Thymus (tissue), 11 donors: Measurements from ENCODE around the gene CMIP. TPM values are rescaled to one million over a fixed set of nuclear protein-coding genes. Genes with fewer than 3 reads are reported as not detected.

Experiments
- DNase-seq, 9 donors: peaks; one replicate each; pipeline ENCODE4 v3.0.0-alpha.2; 2013; ENCODE audit warnings: low spot score in 9 of 9, low read depth in 6 of 9, missing footprints in 1 of 9
- H3K27ac ChIP-seq, 2 donors: one replicate each; pipeline ENCODE4 v1.5.1; 2013; ENCODE audit warnings: control low read depth in 1 of 2, low read depth in 1 of 2, low read length in 1 of 2, mild to moderate bottlenecking in 1 of 2, moderate library complexity in 1 of 2
- H3K27me3 ChIP-seq, 2 donors: one replicate each; pipeline ENCODE4 v1.5.1; 2013; ENCODE audit warnings: low read length in 1 of 2; ENCODE audit not compliant: control insufficient read depth in 2 of 2, insufficient read depth in 1 of 2
- H3K36me3 ChIP-seq, 2 donors: one replicate each; pipeline ENCODE4 v1.5.1; 2013; ENCODE audit warnings: low read length in 1 of 2, mild to moderate bottlenecking in 1 of 2, moderate library complexity in 1 of 2; ENCODE audit not compliant: control insufficient read depth in 2 of 2, insufficient read depth in 2 of 2
- H3K4me1 ChIP-seq, 2 donors: one replicate each; pipeline ENCODE4 v1.5.1; 2013; ENCODE audit warnings: low read length in 2 of 2; ENCODE audit not compliant: control insufficient read depth in 2 of 2, insufficient read depth in 2 of 2
- H3K4me3 ChIP-seq, 2 donors: one replicate each; pipeline ENCODE4 v1.5.1; 2013; ENCODE audit warnings: low read length in 2 of 2, control low read depth in 1 of 2, mild to moderate bottlenecking in 1 of 2
- H3K9me3 ChIP-seq, 2 donors: one replicate each; pipeline ENCODE4 v1.5.1; 2013; ENCODE audit warnings: low read length in 1 of 2, mild to moderate bottlenecking in 1 of 2; ENCODE audit not compliant: control insufficient read depth in 2 of 2, insufficient read depth in 1 of 2
- WGBS: extraction: QIAGEN DNeasy Blood & Tissue Kit; methylation state at CpG from one replicate; pipeline ENCODE4 v1.1.7; 2013; 5-methylcytosine and 5-hydroxymethylcytosine counted together
- polyA plus RNA-seq: library from polyadenylated mRNA; stranded (reverse); fragments of 200-250 nt; gene quantifications from one replicate; pipeline ENCODE4 v1.2.3, GENCODE V29; 2013
- total RNA-seq: library from RNA; stranded (reverse); fragments of 120-200 nt; gene quantifications from one replicate; pipeline ENCODE4 v1.2.4, GENCODE V29; 2013
- donor health status: healthy.

CMIP gene
- total and polyA plus RNA-seq, 2 donors = 5.2 to 19.4 TPM

GRCh38 chr16:81610936-81611335 is 166.3 kb downstream of the CMIP start:
- Histone ChIP-seq H3K4me1 (peaks cover 0 to 9% of the 10 kb centered on the region in 2 donors), H3K9me3 (no peaks in the 10 kb centered on the region), H3K27me3 (no peaks in the 10 kb centered on the region), H3K27ac (no peak overlapping the region), H3K36me3 (peaks cover 20 to 36% of the 10 kb centered on the region in 2 donors), H3K4me3 (no peak overlapping the region)
- 95% methylated on average over 10 of the region's 10 CpGs for WGBS
- DNase-seq = no peak

GRCh38 chr16:81611721-81612120 is 167.1 kb downstream of the CMIP start:
- Histone ChIP-seq H3K27ac (peak overlapping the region in 1 of 2 donors; percentile 47), H3K27me3 (no peaks in the 10 kb centered on the region), H3K36me3 (peaks cover 20 to 36% of the 10 kb centered on the region in 2 donors), H3K9me3 (no peaks in the 10 kb centered on the region), H3K4me3 (no peak overlapping the region), H3K4me1 (peaks cover 3 to 17% of the 10 kb centered on the region in 2 donors)
- 92% methylated on average over 6 of the region's 6 CpGs for WGBS
- DNase-seq = no peak

DNA sequence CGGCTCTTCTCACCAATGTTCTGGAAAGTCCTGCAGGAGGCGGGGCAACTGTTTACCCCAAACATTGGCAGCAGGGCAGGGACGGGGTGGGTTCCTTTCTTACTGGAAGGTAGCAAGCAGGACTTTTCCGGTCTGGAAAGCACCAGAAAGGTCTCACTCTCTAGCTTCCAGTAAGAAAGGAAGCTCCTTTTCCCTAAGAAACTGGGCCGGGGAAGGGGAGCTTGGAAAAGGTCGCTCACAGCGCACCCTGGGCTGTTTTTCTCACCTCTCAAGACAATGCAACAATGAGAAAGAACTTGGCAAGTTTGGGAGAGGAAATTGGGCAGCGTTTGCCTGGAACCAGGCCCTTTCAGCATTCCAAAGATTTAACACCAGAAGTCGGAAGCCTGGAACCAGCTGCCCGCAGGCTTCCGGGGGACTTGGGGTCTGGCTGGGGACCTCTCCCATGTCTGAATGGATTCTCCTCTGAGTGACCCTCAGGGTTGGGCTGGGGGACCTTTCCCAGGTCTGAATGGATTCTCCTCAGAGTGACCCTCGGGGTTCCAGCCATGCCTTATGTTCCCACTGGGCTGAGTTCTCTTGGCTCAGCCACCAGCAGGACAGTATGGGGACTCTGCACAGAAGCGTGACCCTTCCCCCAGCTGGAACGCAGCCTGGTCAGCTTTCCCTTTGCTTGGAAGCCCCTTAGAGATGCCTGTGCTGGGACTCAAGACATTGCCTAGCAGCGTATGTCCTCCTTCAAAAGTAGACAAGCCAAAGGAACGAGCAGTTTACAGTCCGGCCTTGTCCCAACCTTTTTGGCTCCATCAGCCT is 167.9 kb downstream of the CMIP start:
- H3K36me3 ChIP-seq = peaks cover 24 to 37% of the 10 kb centered on the region in 2 donors

GRCh38 chr16:81614171-81614570 is 169.6 kb downstream of the CMIP start:
- Histone ChIP-seq H3K4me1 (peaks cover 7 to 24% of the 10 kb centered on the region in 2 donors), H3K27ac (no peak overlapping the region), H3K27me3 (no peaks in the 10 kb centered on the region), H3K36me3 (peaks cover 24 to 39% of the 10 kb centered on the region in 2 donors), H3K4me3 (no peak overlapping the region), H3K9me3 (no peaks in the 10 kb centered on the region)
- DNase-seq = no peak
- WGBS = 99% methylated on average over 13 of the region's 13 CpGs

More for the DNA sequence above, 167.9 kb downstream of the CMIP start:
- no peaks in the 10 kb centered on the region for H3K9me3 ChIP-seq
- no peak for DNase-seq
- no peak overlapping the region for H3K4me3 ChIP-seq
- 91% methylated on average over 17 of the region's 17 CpGs for WGBS
- H3K4me1 ChIP-seq = peaks cover 7 to 24% of the 10 kb centered on the region in 2 donors
- H3K27ac ChIP-seq = peak overlapping the region in 1 of 2 donors; percentile 47
- no peaks in the 10 kb centered on the region for H3K27me3 ChIP-seq

- Histone ChIP-seq H3K4me1 (peaks cover 7 to 19% of the 10 kb centered on the region in 2 donors), H3K4me3 (no peak overlapping the region)
- WGBS = 98% methylated on average over 6 of the region's 6 CpGs
Measured at GRCh38 chr16:81614654-81615359, 170.2 kb downstream of the CMIP start.

DNA sequence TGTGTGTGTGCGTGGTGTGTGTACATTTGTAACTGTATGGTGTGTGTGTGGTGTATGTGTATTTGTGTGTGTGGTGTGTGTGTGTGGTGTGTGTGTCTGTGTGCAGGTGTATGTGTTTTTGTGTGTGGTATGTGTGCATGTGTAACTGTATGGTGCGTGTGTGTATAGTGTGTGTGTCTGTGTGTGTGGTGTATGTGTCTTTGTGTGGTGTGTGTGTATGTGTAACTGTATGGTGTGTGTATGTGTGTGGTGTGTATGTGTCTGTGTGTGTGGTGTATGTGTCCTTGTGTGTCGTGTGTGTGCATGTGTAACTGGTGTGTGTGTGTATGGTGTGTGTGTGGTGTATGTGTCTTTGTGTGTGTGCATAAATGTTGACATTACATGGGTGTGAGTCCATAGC is 170.8 kb downstream of the CMIP start:
- 98% methylated on average over 3 of the region's 3 CpGs for WGBS
- H3K4me3 ChIP-seq = no peak overlapping the region
- H3K4me1 ChIP-seq = peaks cover 7 to 18% of the 10 kb centered on the region in 2 donors
- H3K36me3 ChIP-seq = peaks cover 20 to 27% of the 10 kb centered on the region in 2 donors
- H3K9me3 ChIP-seq = no peaks in the 10 kb centered on the region
- H3K27me3 ChIP-seq = no peaks in the 10 kb centered on the region
- no peak for DNase-seq
- H3K27ac ChIP-seq = no peak overlapping the region

More at GRCh38 chr16:81614654-81615359, 170.2 kb downstream of the CMIP start:
- H3K27ac ChIP-seq = no peak overlapping the region
- H3K36me3 ChIP-seq = peaks cover 20 to 33% of the 10 kb centered on the region in 2 donors
- no peak for DNase-seq
- H3K27me3 ChIP-seq = no peaks in the 10 kb centered on the region
- no peaks in the 10 kb centered on the region for H3K9me3 ChIP-seq

- Histone ChIP-seq H3K27ac (no peak overlapping the region), H3K27me3 (no peaks in the 10 kb centered on the region), H3K9me3 (no peaks in the 10 kb centered on the region), H3K4me3 (no peak overlapping the region), H3K36me3 (peaks cover 20 to 24% of the 10 kb centered on the region in 2 donors), H3K4me1 (peaks cover 7 to 18% of the 10 kb centered on the region in 2 donors)
- WGBS = 97% methylated on average over 14 of the region's 14 CpGs
- DNase-seq = no peak
Measured at GRCh38 chr16:81615833-81616232, 171.2 kb downstream of the CMIP start.

DNA sequence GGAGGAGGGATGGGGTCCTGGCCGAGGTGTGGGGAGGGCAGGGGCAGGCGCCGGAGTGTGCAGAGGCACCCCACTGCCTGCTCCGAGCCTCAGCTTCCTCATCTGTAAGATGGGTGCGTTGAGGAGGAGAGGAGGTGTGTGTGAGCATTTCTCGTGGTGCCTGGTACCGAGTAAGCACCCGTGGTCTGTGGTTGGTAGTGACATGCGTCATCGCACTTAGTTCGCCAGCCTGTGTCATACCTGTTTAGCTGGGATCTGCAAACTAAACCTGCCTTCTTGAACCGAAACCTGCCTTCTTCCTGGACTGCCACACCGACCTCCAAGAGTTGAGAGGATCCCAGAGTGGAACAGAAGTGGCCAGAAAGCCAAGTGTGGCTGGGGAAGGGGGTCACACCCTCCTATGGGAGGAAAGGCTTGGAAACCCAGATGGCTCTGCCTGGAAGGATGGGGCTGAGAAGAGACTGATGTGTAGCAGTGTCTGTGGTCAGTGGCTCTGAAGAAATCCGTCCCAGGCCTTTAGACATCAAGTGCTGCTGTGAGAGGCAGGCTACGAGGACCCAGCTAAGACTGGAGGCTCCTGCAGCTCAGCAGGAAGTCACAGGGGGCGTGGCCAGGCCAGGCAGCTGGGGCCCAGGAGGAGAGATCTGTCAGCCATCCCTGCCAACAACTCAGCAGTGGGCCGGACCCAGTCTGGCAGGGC is 171.9 kb downstream of the CMIP start:
- Histone ChIP-seq H3K4me1 (peaks cover 7 to 19% of the 10 kb centered on the region in 2 donors), H3K36me3 (peaks cover 20 to 26% of the 10 kb centered on the region in 2 donors), H3K27ac (peak overlapping the region; percentile 33 to 57), H3K4me3 (no peak overlapping the region), H3K27me3 (no peaks in the 10 kb centered on the region), H3K9me3 (no peaks in the 10 kb centered on the region)
- WGBS = 59% methylated on average over 17 of the region's 17 CpGs
- peak in 8 of 9 donors; percentile 50 to 82 (median 60) for DNase-seq
